Measurements from ENCODE around the gene HSD11B1L.
A peak's percentile ranks its signal among the peaks of the same experiment; 100 is the strongest.

The HSD11B1L gene

GRCh38 chr19:5680437-5681368 is at the start of gene HSD11B1L, which contains the start of gene MICOS13:
TSS of gene HSD11B1L (plus strand) at chr19:5681027. CDS start at chr19:5684833, 3,806 bp downstream.
TSS of gene MICOS13 (minus strand) at chr19:5680516. CDS start at chr19:5680486, 30 bp downstream.
- peak; percentile 92 for DNase-seq

DNA sequence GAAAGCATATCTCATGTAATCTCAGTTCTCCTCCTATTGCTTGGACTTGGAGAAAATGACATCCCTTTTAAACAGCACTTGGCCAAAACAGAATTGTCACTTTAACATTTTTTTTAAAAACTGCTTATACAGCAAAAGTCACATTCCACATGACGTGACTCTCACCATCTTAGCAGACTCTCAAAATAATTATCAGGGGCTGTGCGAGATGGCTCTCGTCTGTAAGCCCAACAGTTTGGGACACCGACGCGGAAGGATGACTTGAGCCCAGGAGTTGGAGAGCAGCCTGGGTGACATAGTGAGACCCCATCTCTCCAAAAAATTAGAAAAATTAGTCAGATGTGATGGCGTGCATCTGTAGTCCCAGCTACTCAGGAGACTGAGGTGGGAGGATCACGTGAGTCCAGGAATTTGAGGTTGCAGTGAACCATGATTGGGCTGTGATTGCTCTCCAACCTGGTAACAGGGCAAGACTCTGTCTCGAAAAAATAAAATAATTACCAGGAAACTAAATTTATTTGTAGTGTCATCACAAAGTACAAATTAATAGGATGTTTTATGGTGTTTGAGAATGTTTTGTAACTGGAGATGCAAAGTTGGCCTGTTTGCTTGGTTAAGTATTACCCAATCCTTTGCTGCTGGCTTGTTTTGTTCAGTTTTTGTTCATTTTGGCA is 49.1 kb upstream of the HSD11B1L start:
- no peak for DNase-seq

DNA sequence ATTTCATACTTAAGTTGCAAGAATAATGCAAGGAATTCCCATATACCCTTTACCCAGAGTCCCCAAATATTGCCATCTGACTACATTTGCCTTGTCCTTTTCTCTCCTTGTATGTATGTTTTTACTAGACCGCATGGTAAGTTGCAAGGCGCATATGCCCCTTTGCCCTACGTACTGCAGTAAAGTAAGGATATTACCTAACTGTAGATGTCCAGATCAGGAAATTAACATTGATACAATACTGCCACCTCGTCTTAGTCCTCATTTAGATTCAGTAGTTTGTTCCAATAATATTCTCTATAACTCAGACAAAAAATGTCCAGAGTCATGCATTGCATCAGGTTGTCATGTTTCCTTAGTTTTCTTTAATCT is 48.6 kb upstream of the HSD11B1L start:
- no peak for DNase-seq

DNA sequence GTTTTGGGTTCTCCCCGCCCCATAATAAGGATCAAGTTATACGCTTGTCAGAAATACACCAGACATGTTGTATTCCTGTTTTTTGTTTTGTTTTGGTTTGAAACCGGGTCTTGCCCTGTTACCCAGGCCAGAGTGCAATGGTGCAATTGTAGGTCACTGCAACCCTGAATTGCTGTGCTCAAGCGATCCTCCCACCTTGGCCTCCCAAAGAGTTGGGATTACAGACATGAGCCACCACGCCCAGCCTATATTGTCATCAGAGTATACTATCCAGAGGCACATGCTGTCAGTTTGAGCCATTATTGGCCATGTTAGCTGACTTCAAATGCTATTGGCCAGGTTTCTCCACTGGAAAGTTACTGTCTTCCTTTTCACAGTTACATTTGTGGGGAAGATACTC is 48.2 kb upstream of the HSD11B1L start:
- no peak for DNase-seq

- DNase-seq, result no peak
These were observed 45.4 kb upstream of the HSD11B1L start for GRCh38 chr19:5635427-5635826.

DNA sequence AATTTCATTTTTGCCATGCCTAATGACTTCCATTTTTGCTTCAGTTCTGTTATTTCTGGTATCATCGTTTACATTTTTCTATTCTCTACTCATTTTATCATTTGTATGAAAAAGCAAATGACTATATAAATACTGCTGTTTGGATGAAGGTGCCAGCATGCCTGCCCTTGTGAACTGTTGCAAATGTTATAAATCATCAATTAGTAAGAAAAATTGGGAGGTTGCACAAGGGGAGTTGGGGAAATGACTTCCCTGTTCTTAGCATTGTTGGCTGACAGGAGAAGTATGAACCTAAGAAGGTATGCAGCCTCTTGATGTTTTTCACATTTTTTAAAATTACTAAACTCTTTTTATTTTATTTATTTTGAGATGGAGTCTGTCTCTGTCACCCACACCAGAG is 42.9 kb upstream of the HSD11B1L start:
- no peak for DNase-seq

GRCh38 chr19:5641171-5641570 is 39.7 kb upstream of the HSD11B1L start:
- DNase-seq, result no peak

DNA sequence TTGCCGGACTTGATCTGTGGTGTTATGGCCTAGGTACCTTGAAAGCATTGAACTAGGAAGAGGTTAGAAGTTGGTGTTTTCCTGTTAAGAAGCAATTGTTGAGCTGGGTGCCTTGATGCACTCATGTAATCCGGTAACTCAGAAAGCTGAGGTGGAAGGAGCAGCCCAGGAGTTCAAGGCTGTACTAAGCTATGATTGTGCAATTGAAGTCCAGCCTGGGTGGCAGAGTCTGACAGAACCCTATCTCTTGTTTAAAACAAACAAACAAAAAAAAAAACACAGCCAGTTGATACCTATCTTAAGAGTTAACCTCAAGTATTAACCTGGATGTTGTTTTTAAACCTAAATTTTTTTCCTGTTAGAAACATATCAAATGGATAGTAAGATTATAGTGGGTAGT is 38.6 kb upstream of the HSD11B1L start:
- DNase-seq, result no peak

DNA sequence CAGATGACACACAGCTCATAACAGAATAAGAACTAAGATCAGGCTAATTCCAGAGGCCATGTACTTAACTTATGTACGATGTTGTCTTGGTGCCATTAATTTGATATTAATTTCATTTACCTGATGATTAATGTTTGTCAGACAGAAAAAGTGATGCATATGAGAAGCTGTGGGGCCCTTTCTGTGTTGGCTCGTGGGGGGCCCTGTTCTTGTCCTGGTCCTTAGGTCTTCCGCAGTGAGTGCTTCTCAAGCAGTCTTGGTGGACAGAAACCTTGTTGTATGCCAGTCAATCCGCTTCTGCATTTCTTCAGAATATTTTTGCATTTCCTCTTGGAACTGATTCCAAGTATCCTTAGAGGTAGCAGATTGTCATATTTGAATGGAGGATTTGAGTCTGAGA is 37.8 kb upstream of the HSD11B1L start:
- DNase-seq, result no peak

DNA sequence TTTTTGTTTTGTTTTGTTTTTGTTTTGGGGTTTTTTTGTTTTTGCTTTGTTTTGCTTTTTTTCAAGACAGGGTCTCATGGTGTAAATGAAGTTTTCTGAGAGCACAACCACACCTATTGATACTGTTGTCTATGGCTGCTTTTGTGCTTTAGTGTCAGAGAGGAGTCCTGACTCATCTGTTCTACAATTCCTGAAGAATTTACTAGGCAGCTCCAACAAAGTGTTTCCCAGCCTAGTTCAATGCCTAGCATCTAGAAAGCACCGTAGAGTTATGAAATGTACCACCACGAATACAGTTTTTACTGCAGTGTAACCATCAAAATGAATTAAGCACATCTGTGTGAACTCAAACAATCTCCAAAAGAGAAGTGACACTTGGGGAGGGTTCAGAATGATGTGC is 36.8 kb upstream of the HSD11B1L start:
- DNase-seq, result no peak

GRCh38 chr19:5645409-5645808 is 35.4 kb upstream of the HSD11B1L start:
- DNase-seq, result no peak

DNA sequence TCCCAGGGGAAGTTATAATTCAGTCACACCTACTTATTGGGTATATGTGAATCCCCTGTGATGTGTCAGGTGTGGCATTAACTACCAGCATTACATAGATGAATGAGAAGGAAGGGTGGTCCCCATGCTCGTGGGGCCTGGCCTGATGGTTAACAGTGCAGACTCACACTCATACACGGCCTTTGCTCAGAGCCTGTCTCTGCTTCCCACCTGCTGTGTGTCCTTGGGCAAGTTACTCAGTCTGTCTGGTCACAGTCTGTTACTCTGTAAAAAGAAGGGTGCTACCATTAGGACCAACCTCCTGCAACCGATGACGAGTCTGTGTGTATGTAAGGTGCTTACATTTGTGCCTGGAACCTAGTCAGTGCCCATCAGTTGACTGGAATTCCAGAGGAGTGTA is 34.1 kb upstream of the HSD11B1L start:
- no peak for DNase-seq

- DNase-seq, result no peak
These were observed 32.4 kb upstream of the HSD11B1L start for GRCh38 chr19:5648464-5648863.

DNA sequence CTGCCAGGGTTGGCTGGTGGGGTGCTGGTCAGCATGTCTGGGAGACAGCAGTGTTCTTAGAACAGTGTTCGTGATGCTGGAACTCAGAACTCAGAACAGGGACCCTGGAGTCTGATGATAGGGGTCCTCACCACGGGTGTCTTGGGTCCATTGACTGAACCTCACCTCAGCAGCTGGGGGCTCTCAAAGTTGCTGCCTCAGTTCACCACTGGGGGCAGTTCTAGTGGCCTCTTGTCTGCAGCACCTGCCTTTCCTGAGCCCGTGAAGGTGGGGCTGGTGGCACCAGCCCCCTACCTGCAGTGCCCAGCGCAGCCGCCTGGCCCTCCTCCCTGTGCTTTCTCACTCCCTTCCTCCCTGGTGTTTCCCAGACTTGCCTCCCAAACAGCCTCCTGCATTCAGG is 29.5 kb upstream of the HSD11B1L start:
- DNase-seq, result no peak

GRCh38 chr19:5652261-5652660 is 28.6 kb upstream of the HSD11B1L start:
- DNase-seq, result no peak

DNA sequence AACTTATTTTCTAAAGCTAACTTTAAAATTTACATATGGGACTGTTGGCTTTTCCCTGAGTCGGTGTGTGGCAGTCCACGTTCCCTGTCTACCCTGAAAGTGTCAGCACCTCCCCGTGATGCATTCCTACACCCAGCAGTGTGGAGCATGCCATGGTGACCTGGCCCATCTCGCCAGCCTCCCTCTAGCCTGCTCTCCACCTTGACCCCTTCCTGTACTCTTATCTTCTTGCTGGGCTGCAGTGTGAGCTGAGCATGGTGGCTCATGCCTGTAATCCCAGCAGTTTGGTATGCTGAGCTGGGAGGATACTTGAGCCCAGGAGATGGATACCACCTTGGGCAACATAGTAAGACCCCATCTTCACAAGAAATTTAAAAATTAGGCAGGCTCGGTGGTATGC is 25.9 kb upstream of the HSD11B1L start:
- no peak for DNase-seq

DNA sequence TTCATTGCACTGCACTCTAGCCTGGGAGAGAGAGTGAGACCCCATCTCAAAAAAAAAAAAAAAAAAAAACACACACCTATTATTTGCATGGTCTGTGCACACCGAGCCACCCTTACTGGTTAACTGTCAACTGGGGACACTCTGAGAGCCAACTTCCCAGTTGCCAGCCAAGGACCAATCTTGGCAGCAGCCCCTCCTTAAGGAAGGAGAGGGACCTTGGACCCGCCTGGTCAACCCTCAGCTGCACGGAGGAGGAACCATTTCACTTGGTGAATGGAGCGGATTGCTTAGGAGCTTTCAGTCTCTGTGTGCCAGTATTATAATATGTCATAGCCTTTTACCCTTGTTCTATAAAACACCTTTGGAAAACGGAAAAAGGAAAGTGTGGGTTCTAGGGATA is 25.4 kb upstream of the HSD11B1L start:
- DNase-seq, result no peak

- DNase-seq, result no peak
These were observed 19.3 kb upstream of the HSD11B1L start for GRCh38 chr19:5661483-5661882.

GRCh38 chr19:5663904-5664303 is 16.9 kb upstream of the HSD11B1L start:
- DNase-seq, result no peak

GRCh38 chr19:5664515-5664914 is 16.3 kb upstream of the HSD11B1L start:
- no peak for DNase-seq

DNA sequence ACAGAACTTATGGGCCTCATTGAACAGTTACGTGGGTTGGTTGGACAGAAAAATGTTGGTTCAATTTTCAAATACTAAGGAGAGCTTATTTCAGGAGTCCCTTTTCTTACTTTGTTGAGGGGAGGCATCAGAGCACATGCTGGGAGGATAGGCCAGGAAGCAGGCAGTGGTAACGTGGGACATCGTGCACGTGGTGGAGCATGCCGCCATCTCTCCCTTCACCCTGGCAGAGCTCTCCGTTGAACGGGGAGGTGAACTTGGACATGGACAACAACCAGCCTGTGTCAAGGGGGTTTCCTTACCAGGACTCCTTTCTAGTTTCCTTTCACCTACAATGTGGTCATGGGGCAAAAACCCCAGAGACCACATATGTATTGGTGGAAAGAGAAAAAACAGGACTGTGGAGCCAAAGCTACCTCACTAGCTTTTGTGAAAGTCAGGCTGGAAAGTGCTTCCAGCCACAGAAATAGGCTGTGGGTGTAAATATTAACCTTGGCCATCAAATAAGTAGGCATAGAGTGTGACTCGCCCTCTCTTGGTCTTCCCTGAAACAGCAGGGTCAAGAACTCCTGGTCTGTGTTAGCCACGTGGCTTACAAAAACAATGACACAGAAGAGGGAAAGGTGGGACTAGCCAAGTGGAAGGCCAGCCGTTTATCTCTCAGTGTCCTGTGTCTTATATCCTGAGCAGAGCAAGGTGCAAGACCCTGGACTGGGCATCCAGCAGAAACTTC is 14.9 kb upstream of the HSD11B1L start:
- no peak for DNase-seq

DNA sequence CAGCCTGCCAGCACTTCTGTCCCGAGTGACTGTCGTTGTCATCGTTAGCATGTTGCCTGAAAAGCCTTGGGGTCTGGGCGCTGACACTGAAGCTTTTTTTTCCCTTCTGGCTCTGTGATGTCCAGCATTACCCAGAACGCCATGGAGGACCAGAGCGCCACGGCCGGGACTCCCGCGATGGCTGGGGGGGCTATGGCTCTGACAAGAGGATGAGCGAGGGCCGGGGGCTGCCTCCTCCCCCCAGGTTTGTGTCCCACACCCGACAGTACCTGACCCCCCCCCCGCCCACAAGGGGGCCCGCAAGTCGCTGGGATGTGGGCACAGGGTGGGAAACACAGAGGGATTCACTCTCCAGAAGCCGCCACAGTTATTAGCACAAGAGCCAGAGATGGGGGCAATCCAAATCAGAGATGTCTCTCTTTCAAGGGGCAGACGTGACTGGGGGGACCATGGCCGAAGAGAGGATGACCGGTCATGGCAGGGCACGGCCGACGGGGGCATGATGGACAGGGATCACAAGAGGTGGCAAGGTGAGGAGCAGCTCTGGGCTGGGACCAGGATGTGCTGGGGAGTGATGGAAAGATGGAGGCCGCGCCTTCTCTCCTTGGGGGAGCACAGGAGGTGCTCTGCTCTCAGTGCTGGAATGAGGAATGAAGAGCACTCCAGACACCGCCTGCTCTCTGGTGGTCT is 13.8 kb upstream of the HSD11B1L start:
- DNase-seq, result no peak

GRCh38 chr19:5667751-5668271 is 13.0 kb upstream of the HSD11B1L start:
- DNase-seq, result no peak

All from NCI-H2227 treated with DMSO at 0.1 percent for 48 hours (cell line).